Epithelial cell of proximal tubule (primary cell): ENCODE measurements around the gene EPB41L4B. TPM values are rescaled to one million over a fixed set of nuclear protein-coding genes. Genes with fewer than 3 reads are reported as not detected.

Experiments
- DNase-seq: peaks from one replicate; pipeline ENCODE4 v3.0.0-alpha.2; 2011; ENCODE audit warnings: low read depth
- H3K4me3 ChIP-seq: 2 replicates; pipeline ENCODE4 v1.5.1; 2011; ENCODE audit warnings: low read depth, mild to moderate bottlenecking, low read length
- total RNA-seq: library from RNA; depleted of rRNA; stranded (reverse); fragments of >200 nt; gene quantifications from 2 replicates; pipeline ENCODE4 v1.2.3, GENCODE V29; 2015
- TF ChIP-seq, protein P1 (sequence below): conservative IDR thresholded peaks from 2 replicates; pipeline ENCODE4 v1.5.1; 2012; ENCODE audit warnings: low read depth, mild to moderate bottlenecking, low read length

Gene EPB41L4B
- total RNA-seq, 1 donor from 2014 or later: 7.6 TPM

GRCh38 chr9:109270441-109270840, 50.4 kb downstream of the EPB41L4B start:
- no peak overlapping the region for H3K4me3 ChIP-seq
- TF ChIP-seq, protein P1, sequence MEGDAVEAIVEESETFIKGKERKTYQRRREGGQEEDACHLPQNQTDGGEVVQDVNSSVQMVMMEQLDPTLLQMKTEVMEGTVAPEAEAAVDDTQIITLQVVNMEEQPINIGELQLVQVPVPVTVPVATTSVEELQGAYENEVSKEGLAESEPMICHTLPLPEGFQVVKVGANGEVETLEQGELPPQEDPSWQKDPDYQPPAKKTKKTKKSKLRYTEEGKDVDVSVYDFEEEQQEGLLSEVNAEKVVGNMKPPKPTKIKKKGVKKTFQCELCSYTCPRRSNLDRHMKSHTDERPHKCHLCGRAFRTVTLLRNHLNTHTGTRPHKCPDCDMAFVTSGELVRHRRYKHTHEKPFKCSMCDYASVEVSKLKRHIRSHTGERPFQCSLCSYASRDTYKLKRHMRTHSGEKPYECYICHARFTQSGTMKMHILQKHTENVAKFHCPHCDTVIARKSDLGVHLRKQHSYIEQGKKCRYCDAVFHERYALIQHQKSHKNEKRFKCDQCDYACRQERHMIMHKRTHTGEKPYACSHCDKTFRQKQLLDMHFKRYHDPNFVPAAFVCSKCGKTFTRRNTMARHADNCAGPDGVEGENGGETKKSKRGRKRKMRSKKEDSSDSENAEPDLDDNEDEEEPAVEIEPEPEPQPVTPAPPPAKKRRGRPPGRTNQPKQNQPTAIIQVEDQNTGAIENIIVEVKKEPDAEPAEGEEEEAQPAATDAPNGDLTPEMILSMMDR: no peak
- DNase-seq: no peak

- TF ChIP-seq, protein P1: no peak
- no peak overlapping the region for H3K4me3 ChIP-seq
- DNase-seq: no peak
Observed at GRCh38 chr9:109269839-109270238, 51.0 kb downstream of the EPB41L4B start.

DNA sequence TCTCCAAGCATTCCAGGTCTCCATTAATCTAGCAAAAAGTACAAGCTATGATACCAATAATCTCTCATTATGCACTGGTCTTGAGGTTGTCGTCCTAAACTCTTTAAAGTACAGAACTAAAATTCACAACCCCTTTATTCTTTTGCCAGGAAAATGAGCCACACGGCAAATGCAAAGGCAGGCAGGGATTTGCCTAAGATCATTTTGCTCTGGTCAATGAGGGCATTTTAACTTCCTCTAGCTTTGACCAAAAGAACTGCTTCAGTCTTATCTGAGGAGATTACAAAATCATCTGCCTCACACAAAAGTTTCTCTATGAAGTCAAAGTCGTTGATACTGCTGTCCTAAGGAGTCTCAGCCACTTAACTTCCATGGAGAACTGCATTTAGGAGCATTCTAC, 51.8 kb downstream of the EPB41L4B start:
- TF ChIP-seq, protein P1: no peak
- no peak overlapping the region for H3K4me3 ChIP-seq
- no peak for DNase-seq

GRCh38 chr9:109267555-109267954, 53.3 kb downstream of the EPB41L4B start:
- TF ChIP-seq, protein P1: no peak
- no peak overlapping the region for H3K4me3 ChIP-seq
- no peak for DNase-seq

DNA sequence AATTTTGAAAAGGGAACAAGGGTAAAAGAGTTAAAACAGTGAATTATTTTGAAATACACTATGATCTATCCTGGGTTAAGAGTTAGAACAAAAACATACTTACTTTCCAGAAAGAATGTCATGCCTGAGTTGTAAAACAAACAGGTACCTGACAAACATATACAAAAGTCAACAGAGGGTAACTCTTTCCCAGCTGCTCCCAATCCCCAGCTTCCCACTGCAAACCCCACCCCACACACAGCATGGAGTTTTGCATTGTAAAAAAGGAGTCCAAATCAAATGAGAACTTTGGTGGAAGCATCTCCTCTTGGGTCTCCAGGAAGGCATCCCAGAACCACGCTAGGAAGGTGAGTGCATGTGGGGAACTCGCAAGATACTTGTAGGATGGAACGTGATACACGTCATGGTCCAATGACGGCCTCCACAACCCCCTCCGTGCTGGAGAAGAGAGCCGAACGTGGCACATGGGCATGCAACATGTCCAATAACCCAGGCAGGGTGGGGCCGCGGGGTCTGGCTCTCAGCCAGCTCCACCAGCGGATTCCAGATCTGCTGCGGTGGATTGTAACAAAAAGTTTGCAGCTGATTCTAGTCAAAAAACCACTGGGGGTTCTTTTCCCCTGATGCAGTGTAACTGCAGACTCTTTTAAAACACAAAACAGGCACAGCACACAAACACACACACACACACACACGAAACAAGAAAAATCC, 55.8 kb downstream of the EPB41L4B start:
- TF ChIP-seq, protein P1: no peak
- H3K4me3 ChIP-seq: no peak overlapping the region
- no peak for DNase-seq

GRCh38 chr9:109263358-109263757, 57.5 kb downstream of the EPB41L4B start:
- no peak for DNase-seq
- TF ChIP-seq, protein P1: no peak
- no peak overlapping the region for H3K4me3 ChIP-seq
